Neuronal stem cell (in vitro differentiated cells): ENCODE measurements around the gene CCR7.

Source experiments
- DNase-seq: peaks from one replicate; pipeline ENCODE4 v3.0.0-alpha.2; 2013; ENCODE audit warnings: low spot score
- H2AFZ ChIP-seq: one replicate; pipeline ENCODE4 v1.6.1; 2013; ENCODE audit warnings: mild to moderate bottlenecking, low read length, inconsistent platforms
- H2AK5ac ChIP-seq: 2 replicates; pipeline ENCODE4 v1.6.1; 2013; ENCODE audit warnings: low read depth, mild to moderate bottlenecking, inconsistent platforms, low read length, moderate library complexity, mixed read lengths
- H2BK120ac ChIP-seq: 2 replicates; pipeline ENCODE4 v1.6.1; 2013; ENCODE audit warnings: low read depth, mild to moderate bottlenecking, inconsistent platforms, low read length, moderate library complexity, mixed read lengths
- H2BK12ac ChIP-seq: one replicate; pipeline ENCODE4 v1.6.1; 2013; ENCODE audit warnings: low read length, inconsistent platforms
- H2BK15ac ChIP-seq: 2 replicates; pipeline ENCODE4 v1.6.1; 2013; ENCODE audit warnings: mild to moderate bottlenecking, low read length, inconsistent platforms, mixed read lengths
- H2BK5ac ChIP-seq: one replicate; pipeline ENCODE4 v1.6.1; 2013; ENCODE audit warnings: inconsistent platforms, mild to moderate bottlenecking, low read length, moderate library complexity
- H3K14ac ChIP-seq: one replicate; pipeline ENCODE4 v1.6.1; 2013; ENCODE audit warnings: low read length, inconsistent platforms
- H3K18ac ChIP-seq: 2 replicates; pipeline ENCODE4 v1.6.1; 2013; ENCODE audit warnings: low read length, inconsistent platforms
- H3K23ac ChIP-seq: 2 replicates; pipeline ENCODE4 v1.6.1; 2013; ENCODE audit warnings: low read depth, mild to moderate bottlenecking, mixed read lengths, low read length, inconsistent platforms; ENCODE audit not compliant: poor library complexity
- H3K27ac ChIP-seq: replicated peaks from 3 replicates; pipeline ENCODE4 v1.5.1; 2013; ENCODE audit warnings: low read length, inconsistent platforms
- H3K27me3 ChIP-seq, 3 experiments: 2 replicates each; pipeline ENCODE4 v1.6.1; 2013; ENCODE audit warnings: low read length in 3 of 3, mild to moderate bottlenecking in 2 of 3, inconsistent platforms in 1 of 3, low read depth in 1 of 3, mixed read lengths in 1 of 3, moderate library complexity in 1 of 3; ENCODE audit not compliant: control insufficient read depth in 3 of 3, insufficient read depth in 3 of 3
- H3K36me3 ChIP-seq, 2 donors: replicated peaks in 1 of 2; 2 replicates each; pipeline ENCODE4 v1.6.1; 2013; ENCODE audit warnings: low read length in 2 of 2; ENCODE audit not compliant: control insufficient read depth in 2 of 2, insufficient read depth in 2 of 2
- H3K4ac ChIP-seq: 2 replicates; pipeline ENCODE4 v1.6.1; 2013; ENCODE audit warnings: inconsistent platforms, mild to moderate bottlenecking, low read length, moderate library complexity
- H3K4me1 ChIP-seq, 2 donors: 1 replicate in 1 of 2; 2 replicates in 1 of 2; pipeline ENCODE4 v1.6.1; 2013; ENCODE audit warnings: low read length in 2 of 2, low read depth in 1 of 2; ENCODE audit not compliant: control insufficient read depth in 2 of 2, insufficient read depth in 1 of 2
- H3K4me2 ChIP-seq: one replicate; pipeline ENCODE4 v1.6.1; 2013; ENCODE audit warnings: mild to moderate bottlenecking, low read length, inconsistent platforms; ENCODE audit not compliant: insufficient read depth, poor library complexity, severe bottlenecking
- H3K4me3 ChIP-seq, 2 donors: 2 replicates each; pipeline ENCODE4 v1.5.1; 2013; ENCODE audit warnings: low read length in 2 of 2, mild to moderate bottlenecking in 2 of 2, inconsistent platforms in 1 of 2, moderate library complexity in 1 of 2
- H3K79me1 ChIP-seq: one replicate; pipeline ENCODE4 v1.6.1; 2013; ENCODE audit warnings: low read depth, mild to moderate bottlenecking, inconsistent platforms, low read length, moderate library complexity
- H3K9ac ChIP-seq: one replicate; pipeline ENCODE4 v1.6.1; 2013; ENCODE audit warnings: mild to moderate bottlenecking, low read depth, low read length, inconsistent platforms; ENCODE audit not compliant: poor library complexity
- H3K9me3 ChIP-seq, 2 donors: replicated peaks in 1 of 2; 2 replicates each; pipeline versions ENCODE3 to v1.6.1; 2013; ENCODE audit warnings: low read length in 2 of 2, mild to moderate bottlenecking in 2 of 2, inconsistent platforms in 1 of 2, low read depth in 1 of 2, mixed read lengths in 1 of 2, moderate library complexity in 1 of 2; ENCODE audit not compliant: control insufficient read depth in 2 of 2, insufficient read depth in 1 of 2
- H4K8ac ChIP-seq: one replicate; pipeline ENCODE4 v1.6.1; 2013; ENCODE audit warnings: low read depth, mild to moderate bottlenecking, inconsistent platforms, low read length, moderate library complexity
- H4K91ac ChIP-seq: one replicate; pipeline ENCODE4 v1.6.1; 2013; ENCODE audit warnings: low read length, low read depth, mild to moderate bottlenecking, inconsistent platforms; ENCODE audit not compliant: poor library complexity
- WGBS, 2 donors: extraction: QIAGEN DNeasy Blood & Tissue Kit; methylation state at CpG; one replicate each; pipeline ENCODE4 v1.1.7; 2013; ENCODE audit warnings: missing lambda C conversion rate in 2 of 2, mixed read lengths in 1 of 2; ENCODE audit not compliant: insufficient read length in 2 of 2, insufficient replicate concordance in 1 of 2; ENCODE audit errors: extremely low coverage in 2 of 2; 5-methylcytosine and 5-hydroxymethylcytosine counted together

The CCR7 gene

GRCh38 chr17:40511667-40512220 is 53.5 kb downstream of the CCR7 start:
- DNase-seq = no peak
- Histone ChIP-seq H2BK5ac (no peak overlapping the region), H3K9ac (no peak overlapping the region), H3K23ac (no peak overlapping the region), H4K91ac (no peak overlapping the region), H3K4me3 (no peak overlapping the region), H3K27ac (no peak overlapping the region), H2BK120ac (no peak overlapping the region), H3K4ac (no peak overlapping the region), H4K8ac (no peak overlapping the region), H2AK5ac (no peak overlapping the region), H3K14ac (no peak overlapping the region), H3K79me1 (no peaks in the 10 kb centered on the region), H3K18ac (no peak overlapping the region), H3K4me1 (peaks cover 2 to 7% of the 10 kb centered on the region in 2 donors), H2BK15ac (no peak overlapping the region), H3K27me3 (peaks cover 0 to 29% (median 0%) of the 10 kb centered on the region in 3 experiments), H3K4me2 (no peak overlapping the region), H3K36me3 (no peaks in the 10 kb centered on the region), H3K9me3 (no peaks in the 10 kb centered on the region), H2BK12ac (no peak overlapping the region), H2AFZ (no peak overlapping the region)
- no CpG with 5 or more reads among the region's 12 CpGs for WGBS, 2 donors

GRCh38 chr17:40511136-40511535 is 54.1 kb downstream of the CCR7 start:
- Histone ChIP-seq H3K9ac (no peak overlapping the region), H3K79me1 (no peaks in the 10 kb centered on the region), H3K36me3 (no peaks in the 10 kb centered on the region), H3K4ac (no peak overlapping the region), H3K4me3 (no peak overlapping the region), H3K4me1 (peaks cover 2 to 7% of the 10 kb centered on the region in 2 donors), H3K18ac (no peak overlapping the region), H3K27me3 (peaks cover 0 to 29% (median 0%) of the 10 kb centered on the region in 3 experiments), H2AK5ac (no peak overlapping the region), H2BK120ac (no peak overlapping the region), H3K23ac (no peak overlapping the region), H4K8ac (no peak overlapping the region), H4K91ac (no peak overlapping the region), H3K14ac (no peak overlapping the region), H3K9me3 (no peaks in the 10 kb centered on the region), H2BK12ac (no peak overlapping the region), H2AFZ (no peak overlapping the region), H3K27ac (no peak overlapping the region), H2BK5ac (no peak overlapping the region), H2BK15ac (no peak overlapping the region), H3K4me2 (no peak overlapping the region)
- WGBS, 2 donors = no CpG with 5 or more reads among the region's 2 CpGs
- no peak for DNase-seq

GRCh38 chr17:40510328-40510648 is 55.0 kb downstream of the CCR7 start:
- Histone ChIP-seq H3K18ac (peak overlapping the region; percentile 91), H3K14ac (peak overlapping the region; percentile 44), H3K36me3 (no peaks in the 10 kb centered on the region), H4K8ac (no peak overlapping the region), H3K27me3 (peaks cover 0 to 27% (median 0%) of the 10 kb centered on the region in 3 experiments), H3K23ac (peak overlapping the region; percentile 61), H4K91ac (no peak overlapping the region), H3K4ac (no peak overlapping the region), H2BK15ac (no peak overlapping the region), H2AK5ac (peak overlapping the region; percentile 77), H3K79me1 (no peaks in the 10 kb centered on the region), H2BK12ac (peak overlapping the region; percentile 64), H2AFZ (no peak overlapping the region), H2BK120ac (no peak overlapping the region), H3K9ac (peak overlapping the region; percentile 44), H3K4me2 (no peak overlapping the region), H3K4me1 (peaks cover 2 to 7% of the 10 kb centered on the region in 2 donors), H3K27ac (no peak overlapping the region), H2BK5ac (no peak overlapping the region), H3K9me3 (no peaks in the 10 kb centered on the region), H3K4me3 (no peak overlapping the region)
- no peak for DNase-seq
- WGBS, 2 donors = no CpG with 5 or more reads among the region's 8 CpGs

GRCh38 chr17:40509626-40510327 is 55.5 kb downstream of the CCR7 start:
- H2BK120ac ChIP-seq = no peak overlapping the region
- H3K18ac ChIP-seq = peak overlapping the region; percentile 91
- H3K4me3 ChIP-seq = no peak overlapping the region
- WGBS, 2 donors = no CpG with 5 or more reads among the region's 10 CpGs
- H4K91ac ChIP-seq = no peak overlapping the region
- H2BK15ac ChIP-seq = no peak overlapping the region
- no peak for DNase-seq
- no peaks in the 10 kb centered on the region for H3K9me3 ChIP-seq
- H2BK5ac ChIP-seq = no peak overlapping the region
- peak overlapping the region; percentile 61 for H3K23ac ChIP-seq
- H3K14ac ChIP-seq = no peak overlapping the region
- peaks cover 2 to 7% of the 10 kb centered on the region in 2 donors for H3K4me1 ChIP-seq
- peak overlapping the region; percentile 77 for H2AK5ac ChIP-seq
- no peak overlapping the region for H3K4me2 ChIP-seq
- H3K9ac ChIP-seq = peak overlapping the region; percentile 44
- H2AFZ ChIP-seq = no peak overlapping the region
- no peak overlapping the region for H3K4ac ChIP-seq
- H3K79me1 ChIP-seq = no peaks in the 10 kb centered on the region
- no peak overlapping the region for H4K8ac ChIP-seq
- no peak overlapping the region for H3K27ac ChIP-seq
- H2BK12ac ChIP-seq = peak overlapping the region; percentile 64
- H3K36me3 ChIP-seq = no peaks in the 10 kb centered on the region
- peaks cover 0 to 22% (median 0%) of the 10 kb centered on the region in 3 experiments for H3K27me3 ChIP-seq
